Neural cell (in vitro differentiated cells): ENCODE measurements around the gene PDK2. TPM values are rescaled to one million over a fixed set of nuclear protein-coding genes. Genes with fewer than 3 reads are reported as not detected.

Source experiments
- H2AFZ ChIP-seq: fragments of 200-600, 300-800 bp; sonication (generic), shearing (Covaris generic); 2 replicates; pipeline ENCODE4 v1.6.0; 2014; ENCODE audit warnings: low read depth, mild to moderate bottlenecking, antibody characterized with exemption, low read length, moderate library complexity
- H3F3A ChIP-seq: fragments of 200-600 bp; shearing (Covaris generic); 2 replicates; pipeline ENCODE4 v1.6.1; 2016; ENCODE audit warnings: mild to moderate bottlenecking, moderate library complexity, mixed read lengths, antibody characterized with exemption, low read length; ENCODE audit not compliant: insufficient read depth, poor library complexity, severe bottlenecking
- H3K27ac ChIP-seq: fragments of 200-600, 300-800 bp; sonication (generic), shearing (Covaris generic); 2 replicates; pipeline ENCODE4 v1.5.1; 2014; ENCODE audit warnings: mild to moderate bottlenecking, low read length, moderate library complexity
- H3K27me3 ChIP-seq: fragments of 300-800, 200-600 bp; sonication (generic), shearing (Covaris generic); 2 replicates; pipeline ENCODE4 v1.6.0; 2014; ENCODE audit warnings: mild to moderate bottlenecking, low read depth, low read length, moderate library complexity; ENCODE audit not compliant: insufficient read depth
- H3K36me3 ChIP-seq: fragments of 300-800, 200-600 bp; sonication (generic), shearing (Covaris generic); 2 replicates; pipeline ENCODE4 v1.5.1; 2014; ENCODE audit warnings: mild to moderate bottlenecking, antibody characterized with exemption, low read length, moderate library complexity; ENCODE audit not compliant: insufficient read depth
- H3K4me2 ChIP-seq: fragments of 300-800, 200-600 bp; sonication (generic), shearing (Covaris generic); 2 replicates; pipeline ENCODE4 v1.6.0; 2014; ENCODE audit warnings: mild to moderate bottlenecking, low read length
- H3K4me3 ChIP-seq: fragments of 300-800, 200-600 bp; sonication (generic), shearing (Covaris generic); 2 replicates; pipeline ENCODE4 v1.5.1; 2014; ENCODE audit warnings: mild to moderate bottlenecking, low read length, moderate library complexity
- H3K79me2 ChIP-seq: fragments of 200-600 bp; shearing (Covaris generic); replicated peaks from 2 replicates; pipeline ENCODE4 v1.6.0; 2014; ENCODE audit warnings: mild to moderate bottlenecking, low read length, moderate library complexity; ENCODE audit not compliant: insufficient read depth
- H3K9ac ChIP-seq: fragments of 300-800, 200-600 bp; sonication (generic), shearing (Covaris generic); 2 replicates; pipeline ENCODE4 v1.6.1; 2016; ENCODE audit warnings: mild to moderate bottlenecking, low read length, mixed read lengths
- H3K9me2 ChIP-seq: fragments of 200-600 bp; shearing (Covaris generic); 2 replicates; pipeline ENCODE4 v1.6.1; 2016; ENCODE audit warnings: mild to moderate bottlenecking, low read length, mixed read lengths; ENCODE audit not compliant: insufficient read depth
- H3K9me3 ChIP-seq: fragments of 200-600, 300-800 bp; sonication (generic), shearing (Covaris generic); 2 replicates; pipeline ENCODE4 v1.6.1; 2016; ENCODE audit warnings: mild to moderate bottlenecking, mixed run types, low read length, moderate library complexity, mixed read lengths
- H4K20me1 ChIP-seq: fragments of 200-600 bp; shearing (Covaris generic); 2 replicates; pipeline ENCODE4 v1.6.1; 2016; ENCODE audit warnings: mild to moderate bottlenecking, mixed run types; ENCODE audit not compliant: insufficient read depth
- EP300 ChIP-seq: fragments of 450-650 bp; conservative IDR thresholded peaks from 2 replicates; pipeline ENCODE4 v1.6.1; 2014; ENCODE audit warnings: antibody characterized with exemption, mild to moderate bottlenecking, moderate library complexity; ENCODE audit not compliant: poor library complexity, severe bottlenecking
- EZH2 ChIP-seq: fragments of 200-600, 300-800 bp; shearing (Covaris generic), sonication (generic); IDR thresholded peaks from 2 replicates; pipeline ENCODE4 v1.6.1; 2014; ENCODE audit warnings: antibody characterized with exemption, low read length, borderline replicate concordance, mild to moderate bottlenecking; ENCODE audit not compliant: insufficient read depth, poor library complexity, severe bottlenecking
- MXI1 ChIP-seq: fragments of 450-650 bp; conservative IDR thresholded peaks from 2 replicates; pipeline ENCODE4 v1.6.1; 2014; ENCODE audit warnings: antibody characterized with exemption, mild to moderate bottlenecking; ENCODE audit not compliant: poor library complexity, severe bottlenecking
- POLR2AphosphoS5 ChIP-seq: IDR thresholded peaks from 2 replicates; pipeline ENCODE4 v1.6.1; 2012
- RAD21 ChIP-seq: fragments of 450-650 bp; conservative IDR thresholded peaks from 2 replicates; pipeline ENCODE4 v1.6.1; 2014; ENCODE audit warnings: antibody characterized with exemption, mild to moderate bottlenecking, moderate library complexity
- SMC3 ChIP-seq: fragments of 450-650 bp; conservative IDR thresholded peaks from 2 replicates; pipeline ENCODE4 v1.6.1; 2014; ENCODE audit warnings: antibody characterized with exemption, mild to moderate bottlenecking, moderate library complexity; ENCODE audit not compliant: poor library complexity
- TAF1 ChIP-seq: IDR thresholded peaks from 2 replicates; pipeline ENCODE4 v1.6.1; 2012; ENCODE audit warnings: low read depth
- polyA plus RNA-seq: library from polyadenylated mRNA; depleted of rRNA; stranded (reverse); fragments of >200 nt; gene quantifications from 2 replicates; pipeline ENCODE4 v1.2.3, GENCODE V29; 2014
- TF ChIP-seq, protein P1 (sequence below): fragments of 450-650 bp; IDR thresholded peaks from 2 replicates; pipeline ENCODE4 v1.5.1; 2014; ENCODE audit warnings: antibody characterized with exemption, mild to moderate bottlenecking, moderate library complexity; ENCODE audit not compliant: poor library complexity, severe bottlenecking
- TF ChIP-seq, protein P2 (sequence below): IDR thresholded peaks from 2 replicates; pipeline ENCODE4 v1.6.1; 2012; ENCODE audit warnings: borderline replicate concordance

PDK2 gene
- polyA plus RNA-seq, 1 donor from 2014 or later = 36.2 TPM

DNA sequence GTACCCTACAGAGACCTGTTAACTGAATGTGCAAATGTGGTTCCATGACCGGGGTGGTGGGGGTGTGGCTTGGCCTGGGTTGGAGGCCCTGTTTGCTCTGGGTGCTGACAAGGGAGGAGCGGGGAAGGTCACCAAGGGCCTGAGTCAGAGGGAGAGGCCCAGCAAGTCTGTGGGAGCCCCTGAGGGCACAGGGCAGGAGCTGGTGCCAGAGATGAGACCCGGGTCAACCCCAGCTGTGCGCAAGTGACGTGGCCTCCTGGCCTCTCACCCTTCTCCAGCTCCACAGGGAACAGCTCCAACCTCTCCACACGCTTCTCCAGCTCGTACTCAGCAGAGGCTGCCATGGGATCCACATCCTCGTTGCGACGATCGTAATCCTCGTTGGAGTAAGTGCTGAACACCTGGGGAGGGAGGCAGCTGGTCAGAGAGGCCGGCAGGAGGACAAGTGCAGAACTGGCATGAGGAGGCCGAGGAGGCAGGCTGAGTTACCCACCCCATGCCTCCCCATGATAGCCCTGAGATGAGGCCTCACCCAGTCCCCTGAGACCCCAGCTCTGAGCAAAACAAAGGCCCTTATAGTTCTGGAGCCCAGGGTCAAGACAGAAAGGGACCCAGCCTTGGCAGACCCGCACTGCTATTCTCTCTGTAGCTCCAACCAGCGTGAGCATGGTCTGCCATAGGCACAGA lies 49.8 kb downstream of the PDK2 start:
- H3K27ac ChIP-seq = no peak overlapping the region
- H3K36me3 ChIP-seq = peaks cover 5% of the 10 kb centered on the region
- TF ChIP-seq SMC3 = no peak
- no peak for TF ChIP-seq TAF1
- no peak for TF ChIP-seq MXI1
- no peak for TF ChIP-seq POLR2AphosphoS5
- TF ChIP-seq EP300 = no peak
- TF ChIP-seq, protein P1, sequence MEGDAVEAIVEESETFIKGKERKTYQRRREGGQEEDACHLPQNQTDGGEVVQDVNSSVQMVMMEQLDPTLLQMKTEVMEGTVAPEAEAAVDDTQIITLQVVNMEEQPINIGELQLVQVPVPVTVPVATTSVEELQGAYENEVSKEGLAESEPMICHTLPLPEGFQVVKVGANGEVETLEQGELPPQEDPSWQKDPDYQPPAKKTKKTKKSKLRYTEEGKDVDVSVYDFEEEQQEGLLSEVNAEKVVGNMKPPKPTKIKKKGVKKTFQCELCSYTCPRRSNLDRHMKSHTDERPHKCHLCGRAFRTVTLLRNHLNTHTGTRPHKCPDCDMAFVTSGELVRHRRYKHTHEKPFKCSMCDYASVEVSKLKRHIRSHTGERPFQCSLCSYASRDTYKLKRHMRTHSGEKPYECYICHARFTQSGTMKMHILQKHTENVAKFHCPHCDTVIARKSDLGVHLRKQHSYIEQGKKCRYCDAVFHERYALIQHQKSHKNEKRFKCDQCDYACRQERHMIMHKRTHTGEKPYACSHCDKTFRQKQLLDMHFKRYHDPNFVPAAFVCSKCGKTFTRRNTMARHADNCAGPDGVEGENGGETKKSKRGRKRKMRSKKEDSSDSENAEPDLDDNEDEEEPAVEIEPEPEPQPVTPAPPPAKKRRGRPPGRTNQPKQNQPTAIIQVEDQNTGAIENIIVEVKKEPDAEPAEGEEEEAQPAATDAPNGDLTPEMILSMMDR = no peak
- TF ChIP-seq EZH2 = no peak
- TF ChIP-seq, protein P2, sequence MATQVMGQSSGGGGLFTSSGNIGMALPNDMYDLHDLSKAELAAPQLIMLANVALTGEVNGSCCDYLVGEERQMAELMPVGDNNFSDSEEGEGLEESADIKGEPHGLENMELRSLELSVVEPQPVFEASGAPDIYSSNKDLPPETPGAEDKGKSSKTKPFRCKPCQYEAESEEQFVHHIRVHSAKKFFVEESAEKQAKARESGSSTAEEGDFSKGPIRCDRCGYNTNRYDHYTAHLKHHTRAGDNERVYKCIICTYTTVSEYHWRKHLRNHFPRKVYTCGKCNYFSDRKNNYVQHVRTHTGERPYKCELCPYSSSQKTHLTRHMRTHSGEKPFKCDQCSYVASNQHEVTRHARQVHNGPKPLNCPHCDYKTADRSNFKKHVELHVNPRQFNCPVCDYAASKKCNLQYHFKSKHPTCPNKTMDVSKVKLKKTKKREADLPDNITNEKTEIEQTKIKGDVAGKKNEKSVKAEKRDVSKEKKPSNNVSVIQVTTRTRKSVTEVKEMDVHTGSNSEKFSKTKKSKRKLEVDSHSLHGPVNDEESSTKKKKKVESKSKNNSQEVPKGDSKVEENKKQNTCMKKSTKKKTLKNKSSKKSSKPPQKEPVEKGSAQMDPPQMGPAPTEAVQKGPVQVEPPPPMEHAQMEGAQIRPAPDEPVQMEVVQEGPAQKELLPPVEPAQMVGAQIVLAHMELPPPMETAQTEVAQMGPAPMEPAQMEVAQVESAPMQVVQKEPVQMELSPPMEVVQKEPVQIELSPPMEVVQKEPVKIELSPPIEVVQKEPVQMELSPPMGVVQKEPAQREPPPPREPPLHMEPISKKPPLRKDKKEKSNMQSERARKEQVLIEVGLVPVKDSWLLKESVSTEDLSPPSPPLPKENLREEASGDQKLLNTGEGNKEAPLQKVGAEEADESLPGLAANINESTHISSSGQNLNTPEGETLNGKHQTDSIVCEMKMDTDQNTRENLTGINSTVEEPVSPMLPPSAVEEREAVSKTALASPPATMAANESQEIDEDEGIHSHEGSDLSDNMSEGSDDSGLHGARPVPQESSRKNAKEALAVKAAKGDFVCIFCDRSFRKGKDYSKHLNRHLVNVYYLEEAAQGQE = no peak
- TF ChIP-seq RAD21 = no peak
- no peaks in the 10 kb centered on the region for H3K9me3 ChIP-seq
- H2AFZ ChIP-seq = no peak overlapping the region
- H3K4me2 ChIP-seq = no peak overlapping the region
- no peaks in the 10 kb centered on the region for H3K27me3 ChIP-seq
- no peaks in the 10 kb centered on the region for H3K9me2 ChIP-seq
- peaks cover 40% of the 10 kb centered on the region for H4K20me1 ChIP-seq
- peak overlapping the region; percentile 91 for H3K4me3 ChIP-seq
- H3F3A ChIP-seq = no peaks in the 10 kb centered on the region
- peaks cover 36% of the 10 kb centered on the region for H3K79me2 ChIP-seq
- no peak overlapping the region for H3K9ac ChIP-seq

DNA sequence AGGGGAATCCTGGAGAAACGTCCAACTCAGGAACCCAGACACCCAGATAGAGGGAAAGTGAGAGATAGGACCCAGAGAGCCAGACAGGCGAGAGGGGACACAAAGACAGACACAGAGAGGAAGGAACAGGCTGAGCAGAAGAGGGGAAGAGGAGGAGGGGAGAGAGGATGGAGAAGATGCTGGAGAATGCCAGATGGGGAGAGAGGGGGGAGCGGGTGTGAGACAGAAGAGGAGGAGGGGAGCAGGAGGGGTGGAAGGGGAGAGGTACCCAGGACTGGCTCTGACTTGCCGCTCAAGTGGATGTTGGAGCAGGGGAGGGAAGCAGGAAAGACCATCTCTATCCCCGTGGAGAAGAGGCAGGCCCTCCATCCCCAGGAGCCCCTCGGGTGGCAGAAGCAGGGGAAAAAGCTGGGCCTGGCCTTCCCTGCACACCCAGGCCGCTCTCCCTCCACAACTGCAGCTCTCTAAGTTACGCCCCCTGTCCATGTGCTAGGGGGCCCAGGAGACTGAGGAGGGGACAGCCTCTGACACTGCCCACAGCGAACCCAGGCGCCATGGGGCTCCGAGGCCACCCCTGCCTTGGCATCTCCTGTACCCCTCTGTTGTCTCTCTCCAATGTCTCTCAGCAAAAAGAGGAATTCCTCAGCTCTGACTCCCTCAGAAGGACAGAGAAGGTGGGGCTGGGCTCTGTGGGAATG lies 50.5 kb downstream of the PDK2 start:
- H3K79me2 ChIP-seq = peaks cover 43% of the 10 kb centered on the region
- H3K4me3 ChIP-seq = peak overlapping the region; percentile 91
- H3K9me3 ChIP-seq = no peaks in the 10 kb centered on the region
- no peaks in the 10 kb centered on the region for H3K9me2 ChIP-seq
- peak overlapping the region; percentile 20 for H3K9ac ChIP-seq
- peaks cover 40% of the 10 kb centered on the region for H4K20me1 ChIP-seq
- H3K4me2 ChIP-seq = peak overlapping the region; percentile 19
- no peak overlapping the region for H2AFZ ChIP-seq
- TF ChIP-seq, protein P2 = no peak
- TF ChIP-seq POLR2AphosphoS5 (no peak), MXI1 (no peak), EP300 (no peak), EZH2 (no peak), RAD21 (no peak), TAF1 (no peak), SMC3 (no peak)
- TF ChIP-seq, protein P1 = no peak
- H3K27me3 ChIP-seq = no peaks in the 10 kb centered on the region
- H3K27ac ChIP-seq = no peak overlapping the region
- no peaks in the 10 kb centered on the region for H3K36me3 ChIP-seq
- no peaks in the 10 kb centered on the region for H3F3A ChIP-seq
